Calu3 (cell line): ENCODE measurements around the gene GBP7. TPM values are rescaled to one million over a fixed set of nuclear protein-coding genes. Genes with fewer than 3 reads are reported as not detected.

Experiments
- BruUV-seq: library from RNA; stranded (reverse); fragments of 400-500 nt; replicated peaks from 2 replicates; lab custom pipeline; 2021; lab: Mats Ljungman, UMichigan
- CTCF ChIA-PET: fragments of 300-600 bp; sonication (Branson Sonifier 250); formaldehyde crosslinking; loops from one replicate; lab custom pipeline; 2022; ENCODE audit warnings: antibody characterized with exemption; lab: Charles Lee
- DNase-seq: peaks from one replicate; pipeline ENCODE4 v3.0.0; 2022
- H3K27ac Mint-ChIP-seq: one replicate; pipeline ENCODE4 v1.8.0; 2022; ENCODE audit warnings: mixed read lengths; ENCODE audit not compliant: unreplicated experiment
- H3K27me3 Mint-ChIP-seq: one replicate; pipeline ENCODE4 v1.8.0; 2022; ENCODE audit warnings: mixed read lengths; ENCODE audit not compliant: unreplicated experiment
- H3K36me3 Mint-ChIP-seq: one replicate; pipeline ENCODE4 v1.8.0; 2022; ENCODE audit warnings: mild to moderate bottlenecking, moderate library complexity, mixed read lengths; ENCODE audit not compliant: insufficient read depth, unreplicated experiment
- H3K4me1 Mint-ChIP-seq: one replicate; pipeline ENCODE4 v1.8.0; 2022; ENCODE audit warnings: mild to moderate bottlenecking, low read depth, mixed read lengths; ENCODE audit not compliant: unreplicated experiment
- H3K4me3 Mint-ChIP-seq: one replicate; pipeline ENCODE4 v1.8.0; 2022; ENCODE audit warnings: mild to moderate bottlenecking, low read depth, moderate library complexity, mixed read lengths; ENCODE audit not compliant: unreplicated experiment
- H3K9me3 Mint-ChIP-seq: one replicate; pipeline ENCODE4 v1.8.0; 2022; ENCODE audit warnings: low read depth, mixed read lengths; ENCODE audit not compliant: unreplicated experiment
- intact Hi-C: fragments of 100-400 bp; cut with micrococcal nuclease; formaldehyde crosslinking; loops from one replicate; pipeline ENCODE4 v1.10.0; 2022; ENCODE audit not compliant: unreplicated experiment
- total RNA-seq: library from RNA; stranded (reverse); gene quantifications from 2 replicates; pipeline ENCODE4 v1.2.3, GENCODE V29; 2022
- TF ChIP-seq, protein P1 (sequence below): fragments of 200-600 bp; IDR thresholded peaks from one replicate; pipeline ENCODE4 v1.8.0; 2022; ENCODE audit warnings: antibody characterized with exemption; ENCODE audit not compliant: unreplicated experiment

GBP7 gene
- total RNA-seq, 1 experiment from 2014 or later = 0.19 TPM

DNA sequence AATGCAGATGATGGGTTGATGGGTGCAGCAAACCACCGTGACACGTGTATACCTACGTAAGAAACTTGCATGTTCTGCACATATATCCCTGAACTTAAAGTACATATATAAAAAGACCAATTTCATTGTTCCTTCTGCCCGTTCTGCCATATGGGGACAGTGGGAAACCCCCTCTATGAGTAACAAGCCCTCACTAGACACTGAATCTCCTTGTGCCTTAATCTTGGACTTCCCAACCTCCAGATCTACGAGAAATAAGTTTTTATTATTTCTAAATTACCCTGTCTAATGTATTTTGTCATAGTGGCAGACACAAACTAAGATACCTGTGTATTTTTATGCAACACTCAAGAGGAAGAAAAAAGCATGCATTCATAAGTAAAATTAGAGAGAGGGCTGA, 10.0 kb downstream of the GBP7 start:
- Mint-ChIP-seq H3K4me1 (no peaks in the 10 kb centered on the region), H3K36me3 (no peaks in the 10 kb centered on the region), H3K27me3 (no peaks in the 10 kb centered on the region), H3K9me3 (no peaks in the 10 kb centered on the region), H3K4me3 (no peak overlapping the region), H3K27ac (no peak overlapping the region)
- TF ChIP-seq, protein P1, sequence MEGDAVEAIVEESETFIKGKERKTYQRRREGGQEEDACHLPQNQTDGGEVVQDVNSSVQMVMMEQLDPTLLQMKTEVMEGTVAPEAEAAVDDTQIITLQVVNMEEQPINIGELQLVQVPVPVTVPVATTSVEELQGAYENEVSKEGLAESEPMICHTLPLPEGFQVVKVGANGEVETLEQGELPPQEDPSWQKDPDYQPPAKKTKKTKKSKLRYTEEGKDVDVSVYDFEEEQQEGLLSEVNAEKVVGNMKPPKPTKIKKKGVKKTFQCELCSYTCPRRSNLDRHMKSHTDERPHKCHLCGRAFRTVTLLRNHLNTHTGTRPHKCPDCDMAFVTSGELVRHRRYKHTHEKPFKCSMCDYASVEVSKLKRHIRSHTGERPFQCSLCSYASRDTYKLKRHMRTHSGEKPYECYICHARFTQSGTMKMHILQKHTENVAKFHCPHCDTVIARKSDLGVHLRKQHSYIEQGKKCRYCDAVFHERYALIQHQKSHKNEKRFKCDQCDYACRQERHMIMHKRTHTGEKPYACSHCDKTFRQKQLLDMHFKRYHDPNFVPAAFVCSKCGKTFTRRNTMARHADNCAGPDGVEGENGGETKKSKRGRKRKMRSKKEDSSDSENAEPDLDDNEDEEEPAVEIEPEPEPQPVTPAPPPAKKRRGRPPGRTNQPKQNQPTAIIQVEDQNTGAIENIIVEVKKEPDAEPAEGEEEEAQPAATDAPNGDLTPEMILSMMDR = no peak
- DNase-seq = no peak
- CTCF ChIA-PET = no interaction called here
- intact Hi-C loops = no loop called here
- no TSS peak for BruUV-seq

DNA sequence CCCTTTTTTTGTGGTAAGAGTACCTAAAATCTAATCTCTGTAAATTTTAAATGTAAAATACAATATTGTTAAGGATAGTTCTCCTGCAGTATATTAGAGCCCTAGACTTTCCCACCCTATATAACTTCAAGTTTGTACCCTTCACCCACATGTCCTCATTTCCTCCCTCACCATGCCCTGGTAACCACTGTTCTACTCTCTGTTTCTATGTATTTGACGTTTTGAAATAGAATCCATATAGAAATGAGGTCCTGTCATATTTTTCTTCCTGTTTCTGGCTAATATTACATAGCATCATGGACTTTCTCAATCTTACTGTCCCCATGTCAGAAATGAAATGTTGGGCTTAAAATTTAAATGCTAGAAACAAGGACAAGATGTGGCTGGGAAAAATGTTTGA, 24.8 kb downstream of the GBP7 start:
- no peaks in the 10 kb centered on the region for H3K27me3 Mint-ChIP-seq
- H3K4me3 Mint-ChIP-seq = no peak overlapping the region
- no peaks in the 10 kb centered on the region for H3K36me3 Mint-ChIP-seq
- no TSS peak for BruUV-seq
- no peaks in the 10 kb centered on the region for H3K4me1 Mint-ChIP-seq
- no peaks in the 10 kb centered on the region for H3K9me3 Mint-ChIP-seq
- TF ChIP-seq, protein P1 = no peak
- CTCF ChIA-PET = no interaction called here
- no peak for DNase-seq
- no peak overlapping the region for H3K27ac Mint-ChIP-seq
- intact Hi-C loops = no loop called here

DNA sequence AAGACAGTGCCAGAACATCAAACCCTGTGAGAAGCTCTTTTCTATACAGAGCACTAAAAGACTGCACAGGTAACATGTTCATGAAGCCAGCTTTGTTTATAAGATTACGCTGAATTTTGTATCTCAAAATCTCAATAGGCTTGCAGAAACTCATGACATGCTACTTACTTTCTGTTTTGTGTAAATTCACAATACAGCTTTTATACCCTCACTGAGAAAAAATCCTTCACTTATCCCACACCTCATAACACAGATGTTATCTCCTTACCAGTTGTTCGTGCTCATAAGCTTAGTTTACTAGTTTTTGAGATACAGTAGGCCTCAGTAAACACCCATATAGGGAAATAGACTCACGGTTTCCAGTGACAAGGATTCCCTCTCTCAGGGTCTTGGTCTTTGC, 25.8 kb downstream of the GBP7 start:
- intact Hi-C loops = no loop called here
- H3K36me3 Mint-ChIP-seq = no peaks in the 10 kb centered on the region
- no peak for DNase-seq
- CTCF ChIA-PET = no interaction called here
- TF ChIP-seq, protein P1 = no peak
- H3K4me3 Mint-ChIP-seq = no peak overlapping the region
- H3K4me1 Mint-ChIP-seq = no peaks in the 10 kb centered on the region
- BruUV-seq = no TSS peak
- no peaks in the 10 kb centered on the region for H3K9me3 Mint-ChIP-seq
- no peak overlapping the region for H3K27ac Mint-ChIP-seq
- H3K27me3 Mint-ChIP-seq = no peaks in the 10 kb centered on the region

DNA sequence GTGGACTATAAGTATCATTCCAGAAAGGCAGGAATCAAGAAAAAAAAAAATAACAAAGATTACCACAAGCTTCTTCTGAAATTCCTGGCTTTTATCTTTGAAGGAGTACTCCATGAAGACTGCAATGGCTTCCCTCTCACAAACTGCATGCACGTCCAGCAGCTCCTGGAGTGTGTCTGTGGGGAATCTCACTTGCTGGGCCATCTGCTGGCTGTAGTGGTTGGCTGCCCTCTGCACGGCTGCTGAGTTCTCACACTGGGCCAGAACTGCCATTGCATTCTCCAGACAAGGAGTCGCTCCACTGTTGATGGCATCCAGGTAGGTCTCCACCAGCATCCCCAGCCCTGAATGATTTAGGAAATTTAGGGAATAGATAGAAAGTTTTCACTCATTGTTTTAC, 26.6 kb downstream of the GBP7 start:
- Mint-ChIP-seq H3K27me3 (no peaks in the 10 kb centered on the region), H3K9me3 (no peaks in the 10 kb centered on the region), H3K36me3 (no peaks in the 10 kb centered on the region), H3K27ac (no peak overlapping the region), H3K4me3 (no peak overlapping the region), H3K4me1 (no peaks in the 10 kb centered on the region)
- DNase-seq = peak; percentile 51
- TF ChIP-seq, protein P1 = no peak
- CTCF ChIA-PET = no interaction called here
- no TSS peak for BruUV-seq
- intact Hi-C loops = no loop called here
